HCT116 (cell line): Measurements from ENCODE around the gene MTURN. TPM values are rescaled to one million over a fixed set of nuclear protein-coding genes. Genes with fewer than 3 reads are reported as not detected.

Experiments used
- ATAC-seq: fragments of 200-7000 bp; cut with Tn5 transposase; 2 replicates; pipeline ENCODE4 v1.9.1; 2020; ENCODE audit warnings: mild to moderate bottlenecking, moderate library complexity
- BruUV-seq: library from RNA; stranded (reverse); fragments of 400-500 nt; replicated peaks from 2 replicates; lab custom pipeline; 2021; lab: Mats Ljungman, UMichigan
- CTCF ChIA-PET: fragments of 300-600 bp; sonication (Branson Sonifier 250); formaldehyde crosslinking; loops from one replicate; lab custom pipeline; 2021; ENCODE audit warnings: antibody characterized with exemption; lab: Charles Lee
- POLR2A ChIA-PET: fragments of 300-600, 350-600 bp; sonication (Branson Sonifier 250); formaldehyde crosslinking; loops from one replicate; lab custom pipeline; 2021; ENCODE audit warnings: antibody characterized with exemption; lab: Charles Lee
- RAD21 ChIA-PET, 2 experiments: fragments of 300-600 bp; sonication (Branson Sonifier 250); formaldehyde crosslinking; loops; one replicate each; lab custom pipeline; 2023; ENCODE audit warnings: low total read pairs in 2 of 2; ENCODE audit not compliant: uncharacterized antibody in 2 of 2, unreplicated experiment in 2 of 2, low non-redundant PET in 1 of 2; lab: Charles Lee
- DNase-seq: peaks from one replicate; pipeline ENCODE4 v3.0.0-alpha.2; 2010; ENCODE audit warnings: low read depth, low spot score
- H2AFZ ChIP-seq: fragments of 200-600 bp; shearing (Covaris generic), sonication (generic); 2 replicates; pipeline ENCODE4 v1.6.1; 2017; ENCODE audit warnings: low read depth, mixed run types, mixed read lengths, antibody characterized with exemption, low read length; ENCODE audit not compliant: poor library complexity, severe bottlenecking
- H3K27ac ChIP-seq: 2 replicates; pipeline ENCODE4 v1.5.1; 2012; ENCODE audit warnings: low read depth, low read length
- H3K27me3 ChIP-seq: fragments of 200-600 bp; sonication (generic); 2 replicates; pipeline ENCODE4 v1.6.1; 2016; ENCODE audit warnings: mixed run types, low read length, mixed read lengths; ENCODE audit not compliant: insufficient read depth
- H3K36me3 ChIP-seq, 2 experiments: fragments of 200-500 bp in 1 of 2; fragments of 200-600 bp in 1 of 2; sonication (Bioruptor generic) in 1 of 2; sonication (generic) in 1 of 2; 2 replicates each; pipeline versions ENCODE4 v1.5.1 to v1.6.1; 2014 to 2016; ENCODE audit warnings: low read length in 2 of 2, inconsistent platforms in 1 of 2, mixed read lengths in 1 of 2, mixed run types in 1 of 2; ENCODE audit not compliant: insufficient read depth in 2 of 2, control insufficient read depth in 1 of 2
- H3K4me1 ChIP-seq, 2 experiments: fragments of 200-600 bp in 1 of 2; sonication (generic) in 1 of 2; 2 replicates each; pipeline versions ENCODE4 v1.5.1 to v1.6.1; 2012 to 2017; ENCODE audit warnings: low read length in 2 of 2, inconsistent platforms in 1 of 2, mild to moderate bottlenecking in 1 of 2, mixed read lengths in 1 of 2, mixed run types in 1 of 2, moderate library complexity in 1 of 2; ENCODE audit not compliant: insufficient read depth in 2 of 2, control insufficient read depth in 1 of 2
- H3K4me2 ChIP-seq: fragments of 200-600 bp; sonication (generic); 2 replicates; pipeline ENCODE4 v1.6.1; 2017; ENCODE audit warnings: mixed run types, low read length, mixed read lengths
- H3K4me3 ChIP-seq, 2 experiments: fragments of 200-600 bp in 1 of 2; sonication (generic) in 1 of 2; replicated peaks in 1 of 2; 2 replicates each; pipeline ENCODE4 v1.5.1; 2011 to 2016; ENCODE audit warnings: low read length in 2 of 2, control low read depth in 1 of 2, low read depth in 1 of 2, mild to moderate bottlenecking in 1 of 2, mixed read lengths in 1 of 2, mixed run types in 1 of 2
- H3K79me2 ChIP-seq: fragments of 200-600 bp; sonication (generic); 2 replicates; pipeline ENCODE4 v1.6.1; 2017; ENCODE audit warnings: mild to moderate bottlenecking, mixed run types, low read length, moderate library complexity, mixed read lengths; ENCODE audit not compliant: insufficient read depth
- H3K9ac ChIP-seq: fragments of 200-600 bp; sonication (generic); 2 replicates; pipeline ENCODE4 v1.6.1; 2016; ENCODE audit warnings: low read length, mixed read lengths
- H3K9me2 ChIP-seq: fragments of 200-600 bp; sonication (generic), shearing (Covaris generic); 2 replicates; pipeline ENCODE4 v1.6.1; 2017; ENCODE audit warnings: mixed run types, mild to moderate bottlenecking, moderate library complexity; ENCODE audit not compliant: insufficient read depth
- H3K9me3 ChIP-seq, 2 experiments: fragments of 200-500 bp in 1 of 2; fragments of 200-600 bp in 1 of 2; sonication (Bioruptor generic) in 1 of 2; sonication (generic) in 1 of 2; 2 replicates each; pipeline ENCODE4 v1.6.1; 2014 to 2017; ENCODE audit warnings: low read length in 2 of 2, mixed read lengths in 2 of 2, inconsistent platforms in 1 of 2, low read depth in 1 of 2, mild to moderate bottlenecking in 1 of 2, mixed run types in 1 of 2, moderate library complexity in 1 of 2; ENCODE audit not compliant: control insufficient read depth in 1 of 2, insufficient read depth in 1 of 2
- H4K20me1 ChIP-seq: fragments of 200-600 bp; sonication (generic), shearing (Covaris generic); 2 replicates; pipeline ENCODE4 v1.6.1; 2017; ENCODE audit warnings: mixed run types, mild to moderate bottlenecking, moderate library complexity; ENCODE audit not compliant: insufficient read depth
- CEBPB ChIP-seq: IDR thresholded peaks from 2 replicates; pipeline ENCODE4 v1.6.1; 2012; ENCODE audit warnings: low read depth
- CTCF ChIP-seq, 3 experiments: fragments of 200-600 bp in 1 of 3; sonication (generic) in 1 of 3; IDR thresholded peaks in 2 of 3; conservative IDR thresholded peaks in 1 of 3; 2 replicates each; pipeline ENCODE4 v1.5.1; 2012 to 2017; ENCODE audit warnings: low read depth in 2 of 3, low read length in 2 of 3, antibody characterized with exemption in 1 of 3, borderline replicate concordance in 1 of 3, control low read depth in 1 of 3, mild to moderate bottlenecking in 1 of 3, mixed read lengths in 1 of 3, mixed run types in 1 of 3, moderate library complexity in 1 of 3; ENCODE audit not compliant: insufficient read depth in 1 of 3
- EZH2phosphoT487 ChIP-seq: fragments of 200-600 bp; IDR thresholded peaks from 2 replicates; pipeline ENCODE4 v1.6.1; 2018; ENCODE audit warnings: antibody characterized with exemption, borderline replicate concordance
- REST ChIP-seq: IDR thresholded peaks from 2 replicates; pipeline ENCODE4 v1.6.1; 2012; ENCODE audit warnings: low read depth
- YY1 ChIP-seq: IDR thresholded peaks from 2 replicates; pipeline ENCODE4 v1.6.1; 2011; ENCODE audit warnings: low read length, low read depth, moderate library complexity, mild to moderate bottlenecking; ENCODE audit not compliant: insufficient replicate concordance; ENCODE audit errors: extremely low read depth
- intact Hi-C: fragments of 100-400 bp; cut with micrococcal nuclease; formaldehyde crosslinking; loops from 2 replicates; pipeline ENCODE4 v1.10.0; 2022
- total RNA-seq: library from RNA; stranded (reverse); gene quantifications from one replicate; pipeline ENCODE4 v1.2.1, GENCODE V29; 2021; ENCODE audit not compliant: unreplicated experiment

Gene MTURN
- total RNA-seq, 1 experiment from 2014 or later = 7.5 TPM

- Histone ChIP-seq H3K4me2 (no peak overlapping the region), H4K20me1 (no peaks in the 10 kb centered on the region), H3K9me3 (no peaks in the 10 kb centered on the region), H3K4me1 (peaks cover 0 to under 1% of the 10 kb centered on the region in 2 experiments; a peak in 1 of 4 replicates), H3K79me2 (no peaks in the 10 kb centered on the region), H3K4me3 (no peak overlapping the region), H3K9ac (no peak overlapping the region), H3K36me3 (no peaks in the 10 kb centered on the region), H3K27ac (no peak overlapping the region), H3K9me2 (no peaks in the 10 kb centered on the region)
- RAD21 ChIA-PET = no interaction called here
- ATAC-seq (no peak), DNase-seq (no peak)
- POLR2A ChIA-PET = no interaction called here
- no TSS peak for BruUV-seq
- CTCF ChIA-PET = no interaction called here
- intact Hi-C loops = no loop called here
- TF ChIP-seq YY1 = no peak
- TF ChIP-seq CEBPB = no peak
- no peak for TF ChIP-seq CTCF (IDR thresholded peaks at IDR 0.05 in 2 of 3, conservative IDR thresholded peaks at IDR 0.05 in 1 of 3; ENCODE audit: borderline replicate concordance in 1 of 3, insufficient read depth in 1 of 3, low read depth in 2 of 3, low read length in 2 of 3)
- TF ChIP-seq EZH2phosphoT487 = no peak
- TF ChIP-seq REST = no peak
- TF ChIP-seq, all 23 proteins: peak for 0
- H3K27me3 ChIP-seq = no peaks in the 10 kb centered on the region
- no peak overlapping the region for H2AFZ ChIP-seq
Observed at GRCh38 chr7:30154111-30154587, 19.4 kb downstream of the MTURN start.
